HS-27A (cell line): ENCODE data around the gene RPH3AL.

Experiments used
- DNase-seq: peaks from one replicate; pipeline ENCODE4 v3.0.0-alpha.2; 2012; ENCODE audit warnings: low read depth, missing footprints

Gene RPH3AL

DNA sequence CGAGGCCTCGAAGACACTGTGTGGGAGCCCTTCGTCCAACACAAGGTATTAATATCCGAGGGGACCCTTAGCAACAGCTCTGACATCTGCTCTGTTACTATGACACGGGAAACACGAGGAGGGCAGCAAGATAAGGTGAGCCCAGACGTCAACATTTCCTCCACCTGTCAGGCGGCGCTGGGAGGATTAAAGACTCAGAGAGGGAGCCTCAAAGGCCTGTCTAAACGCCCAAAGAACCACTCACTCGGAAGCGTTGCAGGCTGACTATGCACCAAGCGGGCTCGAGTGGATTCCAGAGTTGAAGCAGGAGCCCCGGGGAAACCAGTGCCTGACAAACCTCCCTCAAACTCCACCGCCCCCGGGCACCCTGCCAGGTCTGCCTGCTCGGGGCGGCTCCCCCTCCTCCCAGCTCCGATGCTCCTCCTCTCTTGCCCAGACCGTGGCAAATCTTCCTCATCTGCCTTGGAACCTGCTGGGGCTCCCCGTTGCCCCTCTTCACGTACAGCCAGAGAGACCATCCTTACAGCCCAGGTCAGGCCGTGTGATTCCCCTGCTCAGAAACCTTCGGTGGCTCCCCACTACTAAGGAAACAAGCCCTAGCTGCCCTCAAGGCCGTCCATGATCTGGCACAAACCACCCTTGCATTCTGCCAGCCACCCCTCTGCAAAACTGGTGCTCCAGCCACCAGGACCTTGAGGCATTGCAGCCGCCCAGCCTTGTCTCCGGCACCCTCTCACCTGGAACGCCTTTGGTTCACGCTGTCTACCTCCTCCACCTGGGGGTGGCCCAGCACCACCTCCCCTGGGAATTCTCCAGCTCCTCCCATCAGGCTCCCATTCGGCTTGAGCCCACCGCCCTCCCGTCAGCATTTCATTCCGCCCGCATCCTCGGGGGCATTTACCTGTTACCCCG is 16.2 kb downstream of the RPH3AL start:
- DNase-seq = no peak

DNA sequence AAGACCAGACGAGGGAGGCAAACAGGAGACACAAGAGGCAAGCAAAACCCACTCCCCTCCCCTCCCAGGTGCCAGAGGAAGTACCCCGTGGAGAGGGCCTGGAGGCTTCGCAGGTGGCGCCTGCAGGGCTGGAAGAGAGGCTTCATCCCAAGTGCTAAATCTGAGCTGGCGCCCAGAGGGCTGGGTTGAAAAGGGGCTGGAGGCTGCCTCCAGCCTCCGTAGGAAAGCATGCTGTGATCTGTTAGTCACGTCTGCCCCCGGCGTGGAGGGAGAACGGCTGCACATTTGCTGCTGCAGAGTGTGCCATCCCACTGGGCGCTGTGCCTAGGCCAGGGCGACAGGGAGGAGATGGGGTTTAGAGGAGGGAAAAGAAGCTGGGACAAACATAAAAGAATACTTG is 16.9 kb downstream of the RPH3AL start:
- DNase-seq = no peak

DNA sequence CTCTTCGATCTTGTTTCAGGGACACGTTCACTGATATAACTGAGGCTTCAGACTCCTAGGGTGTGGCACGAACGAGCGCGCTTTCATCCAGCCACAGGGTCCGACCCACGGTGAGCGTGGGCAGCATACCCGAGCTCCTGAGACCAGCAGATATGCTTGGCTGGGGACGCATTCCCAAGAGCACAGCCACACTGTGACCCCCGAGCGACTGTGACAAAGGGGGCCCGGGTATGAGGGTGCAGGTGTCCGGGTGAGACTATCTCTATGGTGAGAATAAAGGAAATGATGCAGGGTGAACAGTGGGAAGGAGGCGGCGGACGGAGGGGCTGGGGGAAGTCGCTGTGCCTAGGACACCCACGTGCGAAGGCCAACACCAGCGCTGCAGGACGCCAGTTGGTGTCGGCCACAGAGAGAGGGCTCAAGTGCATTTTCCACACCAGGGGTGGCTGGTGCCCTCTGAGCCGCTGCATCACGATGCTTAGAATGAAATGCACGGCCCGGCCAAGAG is 17.6 kb downstream of the RPH3AL start:
- DNase-seq = no peak

DNA sequence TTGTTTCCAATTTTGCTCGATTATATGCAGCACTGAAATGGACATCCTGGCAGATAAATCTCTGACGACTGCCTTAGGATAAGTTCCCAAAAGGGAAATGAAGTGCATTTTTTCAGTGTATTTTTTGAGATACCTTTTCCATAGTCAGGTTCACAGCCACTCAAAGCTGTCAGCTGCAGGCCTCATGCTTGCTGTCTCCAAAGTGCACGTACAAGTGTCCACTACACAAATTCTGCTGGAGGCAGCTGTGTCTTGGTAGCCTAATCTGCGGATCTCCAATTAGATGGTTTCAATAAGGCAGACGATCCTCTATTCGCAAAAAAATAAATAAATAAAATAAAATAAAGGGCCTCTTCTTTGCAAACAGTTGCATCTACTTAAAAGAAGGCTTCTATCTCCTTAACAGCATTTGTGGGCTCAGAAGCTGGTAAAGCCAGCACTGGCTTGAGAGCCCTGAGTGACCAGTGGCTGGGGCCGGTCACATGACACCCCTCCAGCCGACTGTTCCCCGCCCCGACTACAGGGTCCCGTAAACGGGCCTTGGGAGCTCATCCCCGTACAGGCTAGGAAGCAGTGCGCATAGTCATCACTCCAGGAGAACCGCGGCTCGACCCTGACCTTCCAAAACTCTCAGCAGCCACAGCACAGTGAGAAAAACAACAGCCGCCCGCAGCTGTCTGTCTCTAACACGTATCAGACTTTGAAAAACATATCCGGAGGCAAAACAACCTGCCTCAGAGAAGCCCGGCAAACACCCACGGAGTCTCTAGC is 18.8 kb downstream of the RPH3AL start:
- no peak for DNase-seq

DNA sequence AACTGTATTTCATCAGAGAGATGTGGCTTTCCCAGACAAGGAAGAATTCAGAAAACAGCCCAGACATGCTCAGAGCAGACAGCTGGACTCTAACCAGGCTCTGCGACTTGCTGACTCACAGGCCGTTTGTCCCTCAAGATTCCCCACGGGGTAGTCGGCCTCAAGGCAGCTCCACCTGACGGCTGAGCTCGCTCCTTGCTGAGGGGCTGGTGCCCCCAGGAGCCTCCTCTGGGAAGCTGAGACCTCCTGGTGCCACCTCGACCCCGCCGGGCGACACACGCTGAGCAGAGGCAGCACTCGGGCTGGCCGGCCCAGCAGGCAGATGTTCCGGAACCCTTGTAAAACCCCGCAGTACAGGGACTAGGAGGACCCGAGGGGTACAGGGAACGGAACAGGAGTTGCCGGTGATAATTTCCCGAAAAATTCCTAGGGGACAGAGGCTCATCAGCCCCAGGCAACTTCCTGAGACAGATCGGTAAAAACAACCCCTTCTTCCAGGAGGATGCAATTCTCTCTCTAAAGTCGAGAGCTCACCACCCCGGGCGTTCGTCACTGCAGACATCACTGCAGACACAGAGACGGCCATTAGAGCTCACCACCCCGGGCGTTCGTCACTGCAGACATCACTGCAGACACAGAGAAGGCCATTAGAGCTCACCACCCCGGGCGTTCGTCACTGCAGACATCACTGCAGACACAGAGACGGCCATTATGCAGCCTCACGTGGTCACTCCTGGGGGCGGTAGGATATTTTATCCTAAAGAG is 19.9 kb downstream of the RPH3AL start:
- no peak for DNase-seq

DNA sequence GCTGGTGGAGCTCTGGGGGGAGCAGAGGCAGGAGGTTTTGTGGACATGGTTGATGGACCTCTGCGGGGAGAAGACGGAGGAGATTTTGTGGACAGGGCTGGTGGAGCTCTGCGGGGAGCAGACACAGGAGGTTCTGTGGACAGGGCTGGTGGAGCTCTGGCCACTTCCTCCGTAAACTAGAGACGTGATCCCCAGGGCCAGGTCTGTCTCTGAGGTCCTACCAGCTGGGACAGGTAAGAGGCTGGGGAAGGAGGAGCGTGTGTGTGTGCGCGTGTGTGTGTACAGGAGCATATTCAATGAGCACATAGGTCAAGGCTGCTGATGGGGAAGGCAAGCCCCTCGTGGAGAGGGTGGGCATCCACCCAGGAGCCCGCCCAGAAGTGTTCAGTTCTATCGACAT is 20.6 kb downstream of the RPH3AL start:
- no peak for DNase-seq

DNA sequence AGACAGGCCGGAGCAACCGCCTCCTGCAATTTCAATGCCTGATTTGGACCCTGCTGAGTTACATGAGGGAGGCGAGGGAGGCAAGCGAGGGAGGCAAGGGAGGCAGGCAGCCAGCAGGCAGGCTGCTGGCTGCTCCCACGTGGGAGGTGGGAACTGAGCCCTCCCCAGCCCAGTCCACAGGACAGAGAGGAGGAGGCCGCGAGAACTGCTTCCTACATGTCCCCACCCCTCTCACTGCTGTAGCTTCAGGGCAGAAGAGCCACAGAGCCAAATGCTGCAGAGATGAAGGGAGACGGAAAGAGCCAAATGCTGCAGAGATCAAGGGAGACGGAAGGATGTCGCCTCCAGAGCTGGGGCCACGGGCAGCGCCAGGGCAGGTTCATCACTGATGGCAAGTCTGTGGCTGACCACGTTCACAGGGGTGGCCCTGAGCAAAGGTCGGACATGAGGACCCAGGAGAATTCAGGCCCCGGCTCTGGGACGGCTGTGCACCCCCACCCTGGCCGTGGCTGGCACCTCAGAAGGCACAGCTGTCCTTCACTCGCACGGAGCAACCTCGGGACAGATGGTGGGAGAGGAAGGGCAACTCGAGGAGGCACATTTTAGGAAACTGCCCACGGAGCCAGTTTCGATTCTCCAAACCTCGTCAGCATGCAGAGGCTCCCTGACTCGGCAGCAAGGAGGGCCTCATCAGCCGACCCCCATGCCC is 21.5 kb downstream of the RPH3AL start:
- DNase-seq = no peak

DNA sequence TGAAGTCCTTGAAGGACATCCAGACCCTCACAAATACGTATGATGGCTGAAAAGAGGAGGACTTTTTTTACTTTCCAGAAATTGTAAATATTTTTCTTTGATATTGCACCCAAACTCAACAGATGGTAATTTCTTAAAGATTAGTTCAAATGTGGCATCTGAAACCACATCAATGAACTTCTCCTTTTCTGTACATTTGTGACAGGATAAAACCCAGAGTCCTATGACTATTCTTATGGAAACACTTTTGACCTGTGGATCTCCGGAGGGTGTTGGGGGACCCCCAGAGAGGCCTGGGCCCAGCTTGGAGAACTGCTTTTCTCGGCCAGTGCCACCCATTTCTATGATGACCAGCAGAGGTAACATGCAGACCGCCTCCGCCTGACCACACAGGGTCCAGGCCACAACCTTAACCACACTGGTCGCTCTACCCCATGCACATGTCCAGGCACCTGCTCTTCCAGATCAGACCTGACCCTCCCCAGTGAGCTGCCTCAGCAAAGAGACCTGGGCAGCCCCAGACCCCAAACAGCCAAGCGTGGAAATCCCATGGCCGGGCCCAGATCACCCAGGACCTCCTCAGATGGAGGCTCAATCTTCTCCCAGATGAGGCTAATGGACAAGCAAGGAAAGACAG is 22.7 kb downstream of the RPH3AL start:
- no peak for DNase-seq

DNA sequence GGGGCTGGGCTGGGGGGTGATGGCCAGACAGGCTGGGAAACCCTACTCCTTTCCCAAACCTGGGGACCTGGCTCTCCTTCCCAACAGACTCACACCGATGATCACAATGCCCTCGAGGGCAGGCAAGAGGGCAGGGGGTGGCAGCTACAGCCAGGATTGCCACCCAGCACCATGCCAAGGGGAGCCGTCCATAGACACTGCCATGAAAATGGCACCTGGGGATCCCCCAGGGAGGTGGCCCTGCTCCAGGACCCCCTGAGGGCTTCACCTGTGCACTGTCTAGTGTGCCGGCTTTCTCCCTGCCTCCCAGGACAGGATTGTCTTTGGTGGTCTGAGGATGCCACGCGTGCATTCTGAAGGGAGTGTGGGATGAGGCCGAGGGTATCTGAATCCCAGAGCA is 24.6 kb downstream of the RPH3AL start:
- no peak for DNase-seq

DNA sequence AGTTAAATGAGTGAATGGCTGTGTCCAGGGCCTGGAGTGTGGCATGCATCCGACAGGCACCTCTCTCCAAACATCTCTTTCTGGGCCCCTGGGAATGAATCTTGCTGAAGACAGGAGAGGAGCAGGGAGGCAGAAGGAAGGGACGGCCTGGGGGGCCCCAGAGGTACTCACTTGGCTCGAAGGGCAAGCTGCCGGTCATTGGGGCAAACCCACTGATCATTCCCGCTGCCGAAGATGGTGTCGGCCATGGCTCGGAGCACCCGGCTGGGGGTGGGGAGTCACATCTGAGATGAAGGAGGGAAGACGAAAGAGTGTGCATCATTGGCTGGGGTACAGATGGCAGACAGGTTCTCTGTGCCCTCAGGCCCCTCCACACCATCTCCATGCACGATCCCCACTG is 25.3 kb downstream of the RPH3AL start:
- no peak for DNase-seq

DNA sequence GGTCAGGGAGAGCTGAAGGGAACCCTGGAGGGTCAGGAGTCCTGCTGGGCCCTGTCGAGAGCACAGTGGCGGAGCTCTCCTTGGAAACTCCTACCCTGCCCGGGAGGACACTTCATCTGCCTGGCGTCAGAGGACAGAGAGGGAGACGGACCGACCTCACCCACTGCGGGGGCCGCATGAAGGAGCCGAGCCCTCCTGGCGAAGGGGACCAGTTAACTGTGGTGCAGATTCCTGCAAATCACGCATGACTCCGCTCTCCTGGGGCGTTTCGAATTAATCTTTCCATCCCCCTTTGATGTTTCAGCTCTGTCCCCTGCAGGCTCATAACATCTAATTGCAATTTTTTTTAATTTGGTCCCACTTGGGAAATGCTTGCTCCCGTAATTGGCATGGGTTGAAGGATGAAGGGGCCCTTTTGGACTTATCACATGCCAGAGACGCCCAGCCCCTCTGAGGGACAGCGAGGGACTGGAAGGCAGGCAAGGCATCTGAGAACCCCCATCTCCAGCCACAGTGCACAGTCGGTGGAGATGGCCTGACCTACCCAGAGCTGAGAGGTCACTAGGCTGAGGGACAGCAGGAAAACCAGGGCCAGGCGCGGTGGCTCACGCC is 26.5 kb downstream of the RPH3AL start:
- DNase-seq = no peak

DNA sequence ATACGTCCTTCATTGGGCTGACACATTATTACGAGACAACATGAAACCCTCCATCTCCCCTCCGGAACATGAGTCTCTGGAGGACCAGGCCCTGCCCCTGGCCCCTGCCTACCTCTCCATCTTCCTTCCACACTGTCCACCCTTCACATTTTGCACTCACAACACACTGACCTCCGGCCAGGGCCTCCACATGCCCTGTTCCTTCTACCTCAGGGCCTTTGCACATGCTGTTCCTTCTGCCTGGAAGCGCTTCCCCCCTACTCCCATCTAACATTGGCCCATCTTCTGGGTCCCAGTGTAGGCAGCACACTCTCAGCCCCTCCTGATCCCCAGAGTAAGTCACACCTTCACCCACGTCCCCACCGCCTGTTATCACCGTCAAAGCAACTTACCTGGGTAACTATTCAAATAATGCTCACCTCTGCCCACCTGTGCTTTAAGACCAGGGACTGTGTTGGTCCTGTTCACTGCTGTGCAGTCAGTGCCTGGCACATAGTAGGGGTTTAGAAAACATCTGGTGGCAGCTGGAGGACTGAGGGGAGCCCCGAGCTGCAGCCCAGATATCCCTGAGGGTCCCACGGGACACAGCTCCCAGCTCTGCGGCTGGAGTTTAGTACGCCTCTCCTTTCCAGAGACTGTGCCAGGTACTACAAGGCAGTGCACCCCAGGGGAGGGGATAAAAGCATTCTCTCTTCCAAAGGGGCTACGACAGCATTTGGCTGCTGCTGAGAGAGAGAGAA is 27.2 kb downstream of the RPH3AL start:
- no peak for DNase-seq

DNA sequence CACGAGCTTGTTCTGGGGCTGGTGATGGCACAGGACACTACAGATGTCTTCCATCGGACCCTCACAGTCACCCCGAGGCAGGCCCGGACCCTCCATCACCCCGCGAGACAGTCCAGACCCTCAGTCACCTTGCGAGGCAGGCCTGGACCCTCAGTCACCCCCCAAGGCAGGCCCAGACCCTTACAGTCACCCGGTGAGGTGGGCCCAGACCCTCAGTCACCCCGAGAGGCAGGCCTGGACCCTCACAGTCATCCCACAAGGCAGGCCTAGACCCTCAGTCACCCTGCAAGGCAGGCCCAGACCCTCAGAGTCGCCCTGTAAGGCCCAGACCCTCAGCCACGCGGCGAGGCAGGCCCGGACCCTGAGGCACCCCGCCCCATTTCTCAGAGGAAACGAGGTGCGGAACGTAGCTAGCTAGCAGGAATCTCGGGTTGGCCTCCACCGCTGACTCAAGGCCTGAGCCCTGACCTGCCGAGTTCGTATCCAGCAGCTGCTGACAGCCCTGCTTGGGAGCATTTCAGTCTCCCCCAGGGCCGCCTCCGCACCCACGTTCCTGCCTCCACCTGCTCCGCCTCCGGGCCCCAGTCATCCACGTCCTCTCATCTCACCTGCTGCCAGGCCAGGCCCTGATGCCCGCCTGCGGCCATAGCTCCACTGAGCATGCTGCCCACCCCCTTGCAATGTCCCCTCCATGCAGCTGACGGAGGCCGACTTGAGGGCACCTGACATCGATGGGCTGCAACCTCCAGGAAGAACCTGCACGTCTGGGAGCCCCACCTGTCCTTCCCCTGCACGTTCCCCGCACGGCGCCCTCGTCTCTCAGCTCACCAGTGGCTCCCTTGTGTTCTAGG is 28.7 kb downstream of the RPH3AL start:
- no peak for DNase-seq

DNA sequence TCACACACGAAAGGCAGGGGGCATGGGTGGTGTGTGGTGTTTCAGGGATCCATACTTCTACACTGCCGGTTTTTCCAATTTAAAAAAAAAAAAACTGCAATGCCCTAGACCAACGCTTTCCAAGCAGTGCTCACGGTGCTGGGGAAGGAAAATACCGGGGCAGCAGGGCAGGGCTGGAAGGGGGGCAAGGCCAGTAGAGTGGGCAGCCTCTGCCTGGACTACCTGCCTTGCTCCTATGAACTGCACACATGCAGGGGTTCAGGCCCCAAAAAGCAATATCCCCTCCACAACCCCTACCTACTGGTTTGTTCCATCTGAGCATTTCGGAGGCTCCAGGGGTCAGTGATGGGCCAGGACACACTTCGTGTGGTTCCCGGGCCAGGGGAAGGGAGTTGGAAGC is 29.4 kb downstream of the RPH3AL start:
- DNase-seq = no peak

DNA sequence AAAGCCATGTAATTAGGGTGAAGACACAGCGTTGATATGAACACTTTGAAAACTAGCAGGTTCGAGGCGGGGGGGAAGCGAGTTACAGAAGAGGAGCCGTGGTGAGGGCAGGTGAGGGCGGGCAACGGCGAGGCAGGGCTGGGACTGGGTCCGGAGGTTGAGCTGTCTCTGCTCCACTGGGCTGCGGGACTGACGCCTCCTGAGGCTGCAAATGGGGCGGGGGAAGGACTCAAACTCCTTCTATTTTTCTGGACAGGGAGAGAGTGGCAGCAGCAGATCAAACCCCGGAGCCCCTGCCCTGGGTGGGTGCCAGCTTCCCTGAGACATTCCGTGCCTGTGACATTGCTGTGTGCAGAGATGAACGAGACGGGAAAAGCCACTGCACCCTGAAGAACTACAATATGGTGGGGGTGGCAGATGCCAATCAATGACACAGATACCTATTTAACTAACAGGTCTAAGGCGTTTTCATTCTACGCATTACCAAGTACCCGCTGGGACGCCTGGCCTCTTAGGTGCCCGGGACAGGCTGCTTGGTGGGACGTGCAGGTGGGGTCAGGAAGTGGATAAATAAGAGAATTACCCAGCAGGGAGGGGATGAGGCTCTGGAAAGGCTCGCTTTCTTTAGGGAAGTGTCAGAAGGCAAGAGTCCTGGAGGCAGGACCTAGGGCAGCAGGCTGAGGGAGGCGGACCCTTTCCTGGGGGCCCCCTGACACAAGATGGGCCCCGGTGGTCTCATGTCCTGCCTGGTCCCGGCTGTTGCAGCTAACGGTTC is 30.4 kb downstream of the RPH3AL start:
- no peak for DNase-seq

DNA sequence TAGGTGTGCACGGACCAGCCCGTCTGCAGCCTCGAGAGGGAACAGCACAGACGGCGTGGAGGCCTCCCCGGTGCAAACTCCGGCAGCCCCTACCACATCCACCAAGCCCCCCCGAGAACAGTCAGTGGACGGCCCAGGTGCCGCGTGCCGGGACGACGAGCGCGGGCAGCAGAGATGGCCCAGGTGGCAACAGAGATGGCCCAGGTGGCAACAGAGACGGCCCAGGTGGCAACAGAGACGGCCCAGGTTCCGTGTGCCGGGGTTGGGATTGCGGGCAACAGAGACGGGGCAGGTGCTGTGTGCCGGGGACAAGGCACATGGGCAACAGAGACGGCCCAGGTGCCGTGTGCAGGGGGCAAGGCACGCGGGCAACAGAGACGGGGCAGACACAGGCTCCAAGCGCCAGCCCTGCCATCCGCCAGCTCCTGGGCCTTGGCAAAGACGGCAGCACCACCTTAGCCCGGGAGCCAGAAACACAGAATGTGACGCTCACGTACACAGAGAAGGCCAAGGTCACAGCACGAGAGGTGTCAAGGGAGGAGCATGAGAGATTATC is 31.1 kb downstream of the RPH3AL start:
- DNase-seq = no peak

DNA sequence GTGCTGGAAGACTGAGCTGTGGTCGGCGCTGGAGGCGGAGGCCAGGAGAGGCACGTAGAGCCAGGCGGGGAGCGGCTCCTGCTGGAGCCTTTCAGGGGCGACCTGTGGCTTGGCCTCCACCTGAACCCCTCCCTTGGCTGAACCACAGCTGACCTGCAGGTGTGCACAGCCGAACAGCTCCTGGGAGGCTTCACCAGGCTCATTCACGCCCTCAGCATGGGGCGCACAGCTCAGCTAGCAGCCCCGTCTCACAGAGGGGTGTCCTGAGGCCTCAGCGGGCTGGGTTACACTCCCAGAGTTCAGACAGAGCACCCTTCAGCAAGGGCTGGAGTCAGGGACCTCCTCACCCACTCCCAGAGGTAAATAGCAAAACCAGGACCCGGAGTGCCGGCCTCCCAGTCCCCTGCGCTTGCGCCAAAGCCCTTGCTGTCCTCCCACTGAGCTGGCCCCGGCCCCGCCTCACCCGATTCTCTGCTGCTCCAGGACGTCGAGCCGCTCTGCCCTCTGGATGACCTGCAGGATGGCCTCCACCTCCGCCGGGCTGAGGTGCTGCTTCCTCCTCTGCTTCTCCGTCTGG is 31.7 kb downstream of the RPH3AL start:
- DNase-seq = no peak

DNA sequence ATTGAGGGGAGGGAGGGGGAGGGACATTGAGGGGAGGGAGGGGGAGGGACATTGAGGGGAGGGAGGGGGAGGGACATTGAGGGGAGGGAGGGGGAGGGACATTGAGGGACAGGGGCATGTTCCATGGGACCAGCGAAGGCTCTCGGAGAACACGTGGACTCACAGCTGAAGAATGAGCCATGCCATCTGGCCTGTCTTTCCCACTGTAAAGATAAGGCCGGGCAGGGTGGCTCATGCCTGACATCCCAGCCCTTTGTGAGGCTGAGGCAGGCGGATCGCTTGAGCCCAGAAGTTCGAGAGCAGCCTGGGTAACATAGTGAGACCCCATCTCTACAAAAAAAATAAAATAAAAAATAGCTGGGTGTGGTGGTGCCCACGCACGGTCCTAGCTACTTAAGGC is 32.5 kb downstream of the RPH3AL start:
- no peak for DNase-seq
